M059J (cell line): ENCODE results near the gene KRTAP12-2. TPM values are rescaled to one million over a fixed set of nuclear protein-coding genes. Genes with fewer than 3 reads are reported as not detected.
"Not testable (repeated sequence)": the region's sequence is repeated elsewhere in the genome, so short reads cannot be mapped to it uniquely, and the experiment has no call there.

Source experiments
- DNase-seq: peaks from one replicate; pipeline ENCODE4 v3.0.0-alpha.2; 2012; ENCODE audit warnings: low read depth
- total RNA-seq: library from RNA; depleted of rRNA; stranded (reverse); fragments of >200 nt; shearing (Covaris generic); gene quantifications from 2 replicates; pipeline ENCODE4 v1.2.3, GENCODE V29; 2014; rRNA removed

The KRTAP12-2 gene
- total RNA-seq, 1 experiment from 2014 or later, result not detected

- DNase-seq, result not testable (repeated sequence)
Measured at GRCh38 chr21:44627181-44627822, 39.4 kb downstream of the KRTAP12-2 start.

- no peak for DNase-seq
Measured at GRCh38 chr21:44626673-44627143, 40.0 kb downstream of the KRTAP12-2 start, which contains the start of gene KRTAP10-9. TSS of gene KRTAP10-9 (plus strand) at chr21:44627093. CDS start at chr21:44627172, 79 bp downstream.

GRCh38 chr21:44626262-44626661 lies 40.5 kb downstream of the KRTAP12-2 start:
- no peak for DNase-seq

GRCh38 chr21:44625756-44626155 lies 41.0 kb downstream of the KRTAP12-2 start:
- DNase-seq, result no peak

- no peak for DNase-seq
Measured at GRCh38 chr21:44623575-44623974, 43.2 kb downstream of the KRTAP12-2 start.

GRCh38 chr21:44619886-44620285 lies 46.8 kb downstream of the KRTAP12-2 start:
- no peak for DNase-seq

- no peak for DNase-seq
Measured at GRCh38 chr21:44618909-44619308, 47.8 kb downstream of the KRTAP12-2 start.

GRCh38 chr21:44618504-44618903 lies 48.2 kb downstream of the KRTAP12-2 start:
- DNase-seq, result no peak

- no peak for DNase-seq
Measured at GRCh38 chr21:44617071-44617501, 49.6 kb downstream of the KRTAP12-2 start.

GRCh38 chr21:44616591-44616926 lies 50.2 kb downstream of the KRTAP12-2 start:
- DNase-seq, result no peak

Other genes starting within 250 kb of the KRTAP12-2 start
- gene LRRC3, start 211.4 kb downstream of the KRTAP12-2 start, total RNA-seq, result not detected in 2 replicates
- not detected in 2 replicates for gene KRTAP10-1, start 126.7 kb downstream of the KRTAP12-2 start, total RNA-seq
- gene KRTAP10-2, start 115.4 kb downstream of the KRTAP12-2 start, total RNA-seq, result not detected in 2 replicates
- not detected in 2 replicates for gene KRTAP10-3, start 108.1 kb downstream of the KRTAP12-2 start, total RNA-seq
- gene KRTAP10-4, start 93.2 kb downstream of the KRTAP12-2 start, total RNA-seq, result not detected in 2 replicates
- not detected in 2 replicates for gene KRTAP10-5, start 86.3 kb downstream of the KRTAP12-2 start, total RNA-seq
- not detected in 2 replicates for gene KRTAP10-6, start 74.4 kb downstream of the KRTAP12-2 start, total RNA-seq
- not detected in 2 replicates for gene KRTAP10-7, start 66.3 kb downstream of the KRTAP12-2 start, total RNA-seq
- gene KRTAP10-8, start 54.8 kb downstream of the KRTAP12-2 start, total RNA-seq, result not detected in 2 replicates
- gene KRTAP10-9, start 39.8 kb downstream of the KRTAP12-2 start, total RNA-seq, result not detected in 2 replicates
- gene KRTAP10-10, start 29.6 kb downstream of the KRTAP12-2 start, total RNA-seq, result not detected in 2 replicates
- not detected in 2 replicates for gene KRTAP10-11, start 20.5 kb downstream of the KRTAP12-2 start, total RNA-seq
- not detected in 2 replicates for gene KRTAP12-4, start 12.3 kb downstream of the KRTAP12-2 start, total RNA-seq
- not detected in 2 replicates for gene KRTAP12-3, start 9.0 kb downstream of the KRTAP12-2 start, total RNA-seq
- gene KRTAP12-1, start 15.2 kb upstream of the KRTAP12-2 start, total RNA-seq, result not detected in 2 replicates
- not detected in 2 replicates for gene KRTAP10-12, start 30.2 kb upstream of the KRTAP12-2 start, total RNA-seq
- gene TSPEAR, start 44.6 kb upstream of the KRTAP12-2 start, total RNA-seq, result not detected in 2 replicates
- 74.0 and 90.6 TPM in 2 replicates for gene UBE2G2, start 134.9 kb upstream of the KRTAP12-2 start, total RNA-seq
- gene SUMO3, start 151.1 kb upstream of the KRTAP12-2 start, total RNA-seq, result 198 and 200 TPM in 2 replicates
- 470 and 558 TPM in 2 replicates for gene PTTG1IP, start 206.8 kb upstream of the KRTAP12-2 start, total RNA-seq